ENCODE measurements around the gene ITLN1. TPM values are rescaled to one million over a fixed set of nuclear protein-coding genes. Genes with fewer than 3 reads are reported as not detected.
A peak's percentile ranks its signal among the peaks of the same experiment; 100 is the strongest.
"Not testable (repeated sequence)": the region's sequence is repeated elsewhere in the genome, so short reads cannot be mapped to it uniquely, and the experiment has no call there.

The ITLN1 gene
- total and polyA plus RNA-seq, 3 experiments from 2014 or later, result not detected

DNA sequence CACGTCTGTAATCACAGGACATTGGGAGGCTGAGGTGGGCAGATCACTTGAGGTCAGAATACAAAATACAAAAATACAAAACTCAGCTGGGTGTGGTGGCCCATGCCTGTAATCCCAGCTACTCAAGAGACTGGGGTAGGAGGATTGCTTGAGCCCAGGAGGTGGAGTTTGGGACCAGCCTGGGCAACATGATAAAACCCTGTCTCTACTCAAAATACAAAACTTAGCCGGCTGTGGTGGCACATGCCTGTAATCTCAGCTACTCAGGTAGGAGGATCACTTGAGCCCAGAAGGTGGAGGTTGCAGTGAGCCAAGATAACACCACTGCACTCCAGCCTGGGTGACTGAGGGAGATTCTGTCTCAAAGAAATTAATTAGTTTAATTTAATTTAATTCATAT lies 6.5 kb upstream of the ITLN1 start:
- Histone ChIP-seq H3K4me1 (ENCODE audit: insufficient read depth, low read length) (no peaks in the 10 kb centered on the region), H3K9me3 (ENCODE audit: low read length) (no peaks in the 10 kb centered on the region), H3K4me3 (ENCODE audit: low read length) (no peak overlapping the region), H3K27ac (ENCODE audit: low read depth, low read length) (no peak overlapping the region), H3K27me3 (ENCODE audit: insufficient read depth, low read length, poor library complexity, severe bottlenecking) (peaks cover 5% of the 10 kb centered on the region), H3K36me3 (ENCODE audit: insufficient read depth, low read length) (no peaks in the 10 kb centered on the region)
- Mint-ChIP-seq H3K27ac (peak overlapping the region in 1 of 8 donors; percentile 30), H3K36me3 (peaks cover 0 to 10% (median 0%) of the 10 kb centered on the region in 3 donors), H3K4me1 (no peaks in the 10 kb centered on the region), H3K9me3 (peaks cover 0 to 17% (median 5%) of the 10 kb centered on the region in 5 donors), H3K27me3 (peaks cover 17 to 36% of the 10 kb centered on the region in 2 donors), H3K4me3 (no peak overlapping the region)
- no peak for DNase-seq
- ChIA-PET CTCF (no interaction called here), POLR2A (no interaction called here)

DNA sequence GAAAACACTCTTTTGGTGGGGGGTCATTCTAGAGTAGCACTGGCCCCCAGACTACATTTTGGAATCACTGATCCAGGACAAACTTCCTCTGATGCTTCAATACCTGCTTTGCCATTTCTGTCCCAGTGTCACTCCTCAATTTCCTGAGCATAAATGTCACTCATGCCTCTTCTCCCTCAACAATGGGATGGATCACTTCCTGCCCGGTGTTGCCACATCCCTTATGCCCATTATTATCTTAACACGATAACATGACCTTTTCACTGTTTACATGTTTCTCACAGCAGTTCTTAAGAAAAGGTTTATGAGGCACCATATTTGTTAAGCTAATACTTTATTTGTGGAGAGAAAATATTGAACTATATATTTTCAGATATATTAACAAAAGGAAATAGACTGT lies 3.9 kb upstream of the ITLN1 start:
- H3K27me3 ChIP-seq (ENCODE audit: insufficient read depth, low read length, poor library complexity, severe bottlenecking), result peaks cover 5% of the 10 kb centered on the region
- no peak overlapping the region for H3K4me3 ChIP-seq (ENCODE audit: low read length)
- peaks cover 12 to 22% of the 10 kb centered on the region in 2 donors for H3K27me3 Mint-ChIP-seq
- H3K27ac Mint-ChIP-seq, result no peak overlapping the region
- no peak overlapping the region for H3K27ac ChIP-seq (ENCODE audit: low read depth, low read length)
- H3K9me3 Mint-ChIP-seq, result peaks cover 0 to 4% (median 4%) of the 10 kb centered on the region in 5 donors
- peaks cover 0 to 5% (median 0%) of the 10 kb centered on the region in 3 donors for H3K36me3 Mint-ChIP-seq
- H3K9me3 ChIP-seq (ENCODE audit: low read length), result no peaks in the 10 kb centered on the region
- no peak overlapping the region for H3K4me3 Mint-ChIP-seq
- no peaks in the 10 kb centered on the region for H3K4me1 ChIP-seq (ENCODE audit: insufficient read depth, low read length)
- peaks cover 0 to 8% (median 0%) of the 10 kb centered on the region in 3 donors for H3K4me1 Mint-ChIP-seq
- H3K36me3 ChIP-seq (ENCODE audit: insufficient read depth, low read length), result no peaks in the 10 kb centered on the region
- no peak for DNase-seq
- POLR2A ChIA-PET, result no interaction called here
- CTCF ChIA-PET, result interaction anchor here (1.4 to 1.5 kb wide), 2 partner anchors 52 to 101 kb away, joined by 3 to 4 read pairs; no protein-coding TSS in a partner anchor

GRCh38 chr1:160887071-160887470 lies 2.1 kb upstream of the ITLN1 start:
- no peaks in the 10 kb centered on the region for H3K9me3 ChIP-seq (ENCODE audit: low read length)
- H3K27me3 ChIP-seq (ENCODE audit: insufficient read depth, low read length, poor library complexity, severe bottlenecking), result peaks cover 5% of the 10 kb centered on the region
- no peak overlapping the region for H3K4me3 Mint-ChIP-seq
- no peak overlapping the region for H3K27ac Mint-ChIP-seq
- H3K27ac ChIP-seq (ENCODE audit: low read depth, low read length), result no peak overlapping the region
- H3K4me1 ChIP-seq (ENCODE audit: insufficient read depth, low read length), result no peaks in the 10 kb centered on the region
- ChIA-PET CTCF (no interaction called here), POLR2A (no interaction called here)
- H3K36me3 ChIP-seq (ENCODE audit: insufficient read depth, low read length), result no peaks in the 10 kb centered on the region
- no peak overlapping the region for H3K4me3 ChIP-seq (ENCODE audit: low read length)
- H3K27me3 Mint-ChIP-seq, result peaks cover 7 to 16% of the 10 kb centered on the region in 2 donors
- no peaks in the 10 kb centered on the region for H3K9me3 Mint-ChIP-seq
- no peak for DNase-seq
- no peaks in the 10 kb centered on the region for H3K36me3 Mint-ChIP-seq
- peaks cover 0 to 8% (median 0%) of the 10 kb centered on the region in 3 donors for H3K4me1 Mint-ChIP-seq

GRCh38 chr1:160884579-160884978 lies 401 bp downstream of the ITLN1 start:
- ChIA-PET POLR2A (no interaction called here), CTCF (interaction anchor here (0.8 to 1.4 kb wide), 4 partner anchors 20 to 67 kb away, joined by 4 read pairs; no protein-coding TSS in a partner anchor)
- Mint-ChIP-seq H3K9me3 (no peaks in the 10 kb centered on the region), H3K27me3 (peaks cover 0 to 4% of the 10 kb centered on the region in 2 donors), H3K27ac (peak overlapping the region in 1 of 8 donors; percentile 63), H3K4me3 (peak overlapping the region in 1 of 7 donors; percentile 13), H3K36me3 (no peaks in the 10 kb centered on the region), H3K4me1 (peaks cover 0 to 17% (median under 1%) of the 10 kb centered on the region in 3 donors)
- Histone ChIP-seq H3K36me3 (ENCODE audit: insufficient read depth, low read length) (no peaks in the 10 kb centered on the region), H3K9me3 (ENCODE audit: low read length) (no peaks in the 10 kb centered on the region), H3K4me1 (ENCODE audit: insufficient read depth, low read length) (no peaks in the 10 kb centered on the region), H3K4me3 (ENCODE audit: low read length) (no peak overlapping the region), H3K27ac (ENCODE audit: low read depth, low read length) (no peak overlapping the region), H3K27me3 (ENCODE audit: insufficient read depth, low read length, poor library complexity, severe bottlenecking) (peaks cover 5% of the 10 kb centered on the region)
- no peak for DNase-seq

- no peak for DNase-seq
- ChIA-PET CTCF (interaction anchor here (1.3 to 2.2 kb wide), 5 partner anchors 19 to 159 kb away, joined by 3 to 9 read pairs (median 4); no protein-coding TSS in a partner anchor), POLR2A (interaction anchor here (0.8 kb wide), 1 partner anchor 89 kb away, joined by 4 read pairs; no protein-coding TSS in a partner anchor)
- H3K27ac Mint-ChIP-seq, result peak overlapping the region in 2 of 8 donors; percentile 0 to 80
- H3K27ac ChIP-seq (ENCODE audit: low read depth, low read length), result no peak overlapping the region
- H3K4me1 ChIP-seq (ENCODE audit: insufficient read depth, low read length), result no peaks in the 10 kb centered on the region
- H3K36me3 ChIP-seq (ENCODE audit: insufficient read depth, low read length), result no peaks in the 10 kb centered on the region
- no peak overlapping the region for H3K4me3 ChIP-seq (ENCODE audit: low read length)
- H3K4me1 Mint-ChIP-seq, result peaks cover 5 to 25% (median 8%) of the 10 kb centered on the region in 3 donors
- H3K27me3 ChIP-seq (ENCODE audit: insufficient read depth, low read length, poor library complexity, severe bottlenecking), result peaks cover 1% of the 10 kb centered on the region
- no peaks in the 10 kb centered on the region for H3K9me3 Mint-ChIP-seq
- no peak overlapping the region for H3K4me3 Mint-ChIP-seq
- peaks cover 0 to under 1% of the 10 kb centered on the region in 2 donors for H3K27me3 Mint-ChIP-seq
- no peaks in the 10 kb centered on the region for H3K36me3 Mint-ChIP-seq
- H3K9me3 ChIP-seq (ENCODE audit: low read length), result no peaks in the 10 kb centered on the region
Measured at GRCh38 chr1:160883581-160884513, 1.1 kb downstream of the ITLN1 start.

GRCh38 chr1:160882582-160882981 lies 2.4 kb downstream of the ITLN1 start:
- Histone ChIP-seq H3K27me3 (ENCODE audit: insufficient read depth, low read length, poor library complexity, severe bottlenecking) (no peaks in the 10 kb centered on the region), H3K4me3 (ENCODE audit: low read length) (no peak overlapping the region), H3K9me3 (ENCODE audit: low read length) (no peaks in the 10 kb centered on the region), H3K36me3 (ENCODE audit: insufficient read depth, low read length) (no peaks in the 10 kb centered on the region), H3K4me1 (ENCODE audit: insufficient read depth, low read length) (peaks cover 1% of the 10 kb centered on the region), H3K27ac (ENCODE audit: low read depth, low read length) (no peak overlapping the region)
- Mint-ChIP-seq H3K9me3 (no peaks in the 10 kb centered on the region), H3K4me1 (peaks cover 7 to 33% (median 12%) of the 10 kb centered on the region in 3 donors), H3K4me3 (no peak overlapping the region), H3K36me3 (no peaks in the 10 kb centered on the region), H3K27me3 (no peaks in the 10 kb centered on the region), H3K27ac (no peak overlapping the region)
- no peak for DNase-seq
- POLR2A ChIA-PET, result no interaction called here
- CTCF ChIA-PET, result interaction anchor here (1.5 to 2.2 kb wide), 2 partner anchors 45 to 157 kb away, joined by 3 to 9 read pairs; no protein-coding TSS in a partner anchor

- H3K27me3 Mint-ChIP-seq; H3K27me3 ChIP-seq (ENCODE audit: insufficient read depth, low read length, poor library complexity, severe bottlenecking); H3K27ac Mint-ChIP-seq; H3K4me3 ChIP-seq (ENCODE audit: low read length); DNase-seq; POLR2A ChIA-PET; H3K36me3 ChIP-seq (ENCODE audit: insufficient read depth, low read length); H3K9me3 ChIP-seq (ENCODE audit: low read length); H3K4me3 Mint-ChIP-seq; H3K27ac ChIP-seq (ENCODE audit: low read depth, low read length); H3K36me3 Mint-ChIP-seq; H3K9me3 Mint-ChIP-seq: not testable (repeated sequence)
- H3K4me1 ChIP-seq (ENCODE audit: insufficient read depth, low read length), result peaks cover 12% of the 10 kb centered on the region
- CTCF ChIA-PET, result interaction anchor here (3.8 kb wide), 1 partner anchor 71 kb away, joined by 17 read pairs; no protein-coding TSS in a partner anchor
- peaks cover 20 to 46% (median 22%) of the 10 kb centered on the region in 3 donors for H3K4me1 Mint-ChIP-seq
Measured at GRCh38 chr1:160881264-160881663, 3.7 kb downstream of the ITLN1 start.

- no peaks in the 10 kb centered on the region for H3K9me3 ChIP-seq (ENCODE audit: low read length)
- no peak overlapping the region for H3K4me3 ChIP-seq (ENCODE audit: low read length)
- H3K4me3 Mint-ChIP-seq, result no peak overlapping the region
- H3K27ac Mint-ChIP-seq, result peak overlapping the region in 2 of 8 donors; percentile 42 to 74
- H3K27ac ChIP-seq (ENCODE audit: low read depth, low read length), result no peak overlapping the region
- no peaks in the 10 kb centered on the region for H3K9me3 Mint-ChIP-seq
- ChIA-PET POLR2A (interaction anchor here (0.6 kb wide), 2 partner anchors 65 to 183 kb away, joined by 3 to 4 read pairs; no protein-coding TSS in a partner anchor), CTCF (interaction anchor here (0.5 to 3.8 kb wide), 8 partner anchors 43 to 217 kb away, joined by 3 to 17 read pairs (median 6); no protein-coding TSS in a partner anchor)
- H3K4me1 ChIP-seq (ENCODE audit: insufficient read depth, low read length), result peaks cover 12% of the 10 kb centered on the region
- no peaks in the 10 kb centered on the region for H3K27me3 ChIP-seq (ENCODE audit: insufficient read depth, low read length, poor library complexity, severe bottlenecking)
- H3K36me3 ChIP-seq (ENCODE audit: insufficient read depth, low read length), result no peaks in the 10 kb centered on the region
- peaks cover 23 to 47% (median 23%) of the 10 kb centered on the region in 3 donors for H3K4me1 Mint-ChIP-seq
- H3K27me3 Mint-ChIP-seq, result no peaks in the 10 kb centered on the region
- DNase-seq, result no peak
- no peaks in the 10 kb centered on the region for H3K36me3 Mint-ChIP-seq
Measured at GRCh38 chr1:160880216-160880615, 4.8 kb downstream of the ITLN1 start.
